Daoy (cell line): ENCODE results near the gene TBCA. TPM values are rescaled to one million over a fixed set of nuclear protein-coding genes. Genes with fewer than 3 reads are reported as not detected.

Source experiments
- DNase-seq: peaks from one replicate; pipeline ENCODE4 v3.0.0-alpha.2; 2015; ENCODE audit warnings: low read depth
- total RNA-seq: library from RNA; depleted of rRNA; stranded (reverse); fragments of >200 nt; shearing (Covaris generic); gene quantifications from 2 replicates; pipeline ENCODE4 v1.2.3, GENCODE V29; 2014; rRNA removed

Gene TBCA
- total RNA-seq, 1 experiment from 2014 or later: 157 TPM

DNA sequence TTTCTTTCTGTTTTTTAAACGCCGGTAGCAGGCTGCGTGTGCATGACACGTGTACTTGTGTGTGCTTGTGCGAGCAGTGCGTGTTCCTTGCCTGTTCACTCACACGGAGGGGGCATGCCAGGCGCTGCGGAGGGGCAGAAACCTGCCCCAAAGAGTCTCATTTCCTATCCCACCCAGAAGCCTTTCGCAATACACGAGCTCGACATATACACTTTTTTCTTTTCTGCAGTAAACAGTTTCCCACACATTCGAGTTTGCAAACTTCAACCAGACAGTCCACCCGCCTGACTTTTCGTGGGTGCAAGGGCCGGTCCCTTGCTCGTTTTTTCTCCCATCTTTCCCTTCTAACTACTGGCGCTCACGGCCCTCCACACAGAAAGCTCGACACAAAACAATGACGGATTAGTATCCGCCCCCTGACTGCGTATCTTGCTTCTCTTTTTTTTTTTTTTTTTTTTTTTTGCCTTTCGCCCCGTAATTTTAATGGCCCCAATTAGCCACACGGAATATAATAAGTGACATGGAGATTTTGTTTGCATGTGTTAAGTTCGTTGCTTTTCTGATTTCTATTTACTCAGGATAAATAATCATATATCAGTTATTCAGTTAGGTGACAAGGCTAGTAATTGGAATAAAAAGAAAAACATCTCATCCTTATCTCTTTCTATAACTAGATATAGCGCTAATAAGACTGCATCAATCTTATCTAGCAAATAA is 132.3 kb downstream of the TBCA start:
- DNase-seq: no peak

DNA sequence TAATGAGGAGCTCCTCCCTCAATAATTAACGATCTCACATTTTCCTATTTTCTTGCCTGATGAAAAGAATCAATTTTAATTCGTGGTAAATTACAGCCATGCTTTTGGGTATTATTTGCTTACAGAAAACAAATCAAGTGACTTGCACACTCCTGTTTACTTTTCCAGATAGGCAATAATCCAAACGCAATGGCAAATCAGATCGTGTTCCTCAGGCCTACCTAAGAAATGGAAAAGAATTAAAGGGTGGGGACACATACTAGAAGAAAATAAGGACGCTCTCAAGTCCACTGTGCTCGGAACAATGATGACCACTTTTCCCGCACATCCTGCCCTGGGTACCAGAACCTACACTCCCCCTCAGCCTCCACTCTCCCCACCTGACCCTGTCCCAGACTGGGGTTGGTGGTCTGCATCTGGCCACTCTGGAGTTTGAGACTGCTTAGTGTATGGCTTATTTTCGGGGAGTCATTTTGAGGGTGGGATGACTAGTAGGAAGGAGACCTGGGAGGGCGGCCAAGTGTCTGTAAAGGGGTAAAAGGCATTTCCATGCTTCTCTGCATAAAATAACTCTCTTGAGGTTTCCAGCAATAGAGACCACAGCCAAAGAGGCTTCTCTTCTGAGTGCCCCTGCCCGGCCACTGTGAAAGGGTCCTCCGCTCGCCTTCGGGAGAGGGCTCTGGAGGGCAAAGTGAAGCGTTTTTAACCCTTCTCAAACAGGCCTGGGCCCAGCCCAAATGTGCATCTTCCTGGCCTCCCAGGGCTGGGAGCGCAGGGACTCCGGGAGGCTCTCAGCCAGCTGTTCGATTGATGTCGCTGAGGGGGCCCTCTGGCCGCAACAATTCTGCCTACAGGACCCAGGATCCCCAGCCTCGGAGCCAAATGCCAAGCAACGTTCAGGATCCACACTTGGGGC is 133.1 kb downstream of the TBCA start:
- no peak for DNase-seq

DNA sequence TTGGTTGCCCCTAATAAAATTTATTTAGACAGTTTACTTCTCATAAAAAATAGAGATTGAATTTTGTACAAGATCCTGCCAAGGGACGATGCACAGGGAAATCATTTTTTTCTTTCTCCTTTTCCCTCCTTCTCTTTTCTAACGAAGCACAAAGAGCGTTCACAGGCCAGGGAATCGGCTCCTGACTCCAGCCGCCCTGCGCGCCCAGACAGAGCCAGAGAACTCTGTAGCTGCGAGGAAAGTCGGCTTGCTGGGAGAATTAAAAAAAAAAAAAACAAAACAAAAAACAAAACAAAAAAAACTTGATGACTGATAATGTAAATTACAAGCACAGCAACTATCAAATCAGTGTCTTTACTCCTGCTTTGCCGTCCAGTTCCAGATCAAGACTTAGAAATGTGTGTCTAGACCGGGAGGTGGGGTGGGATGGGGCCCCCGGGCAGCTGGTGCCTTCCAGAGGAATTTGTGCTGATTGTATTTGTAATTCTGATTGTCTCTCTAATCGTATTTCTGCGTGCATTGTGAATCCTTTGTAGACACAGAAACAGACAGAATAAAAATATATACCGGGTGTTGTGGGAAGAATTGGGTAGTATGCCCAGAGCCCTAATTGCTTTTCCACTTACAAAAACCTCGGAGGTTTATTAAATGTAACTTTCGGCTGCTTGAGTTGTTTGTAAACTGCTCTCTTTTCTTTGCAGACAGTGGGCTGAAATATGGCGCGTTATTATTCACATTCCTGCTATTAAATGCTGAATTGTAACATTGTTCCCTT is 134.0 kb downstream of the TBCA start:
- DNase-seq: no peak

DNA sequence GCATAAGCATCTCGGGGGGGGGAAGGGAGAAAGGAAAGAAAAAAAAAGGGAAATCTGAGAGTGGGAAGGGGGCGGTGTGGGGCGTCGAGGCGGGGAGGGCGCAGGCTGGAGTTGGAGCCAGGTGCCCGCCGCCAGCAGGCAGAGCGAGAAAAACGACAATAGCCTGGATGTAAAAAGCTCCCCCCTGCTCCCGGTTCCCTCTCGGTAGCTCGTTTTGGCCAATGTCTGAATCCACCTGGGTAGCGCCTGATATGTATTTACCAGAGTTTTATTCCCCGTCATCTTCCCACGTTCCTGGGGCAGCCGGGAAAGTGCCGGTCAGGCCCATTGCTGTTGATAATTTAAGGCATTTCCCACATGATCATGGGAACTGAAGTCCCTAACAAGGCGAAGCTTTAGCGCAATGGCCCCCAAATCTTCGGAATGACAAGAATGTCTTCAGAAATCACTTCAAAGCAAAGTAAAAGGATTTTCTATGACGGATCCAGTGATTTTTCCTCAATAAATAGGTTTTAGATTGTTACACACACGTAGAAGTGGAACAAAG is 134.7 kb downstream of the TBCA start:
- DNase-seq: no peak

Other genes starting within 250 kb of the TBCA start
- 0.36 TPM in 1 of 2 replicates, not detected in the other for gene OTP, start 137.6 kb downstream of the TBCA start, total RNA-seq